Astrocyte (in vitro differentiated cells and primary cell): ENCODE measurements around the gene WWC2.

Experiments
- CTCF ChIP-seq: IDR thresholded peaks from 2 replicates; pipeline ENCODE4 v1.5.1; 2011; ENCODE audit warnings: low read depth, mild to moderate bottlenecking, inconsistent platforms, low read length, moderate library complexity; ENCODE audit not compliant: insufficient read depth
- EZH2 ChIP-seq: IDR thresholded peaks from 2 replicates; pipeline ENCODE4 v1.6.1; 2012; ENCODE audit warnings: mild to moderate bottlenecking, low read length, inconsistent platforms; ENCODE audit not compliant: insufficient read depth

DNA sequence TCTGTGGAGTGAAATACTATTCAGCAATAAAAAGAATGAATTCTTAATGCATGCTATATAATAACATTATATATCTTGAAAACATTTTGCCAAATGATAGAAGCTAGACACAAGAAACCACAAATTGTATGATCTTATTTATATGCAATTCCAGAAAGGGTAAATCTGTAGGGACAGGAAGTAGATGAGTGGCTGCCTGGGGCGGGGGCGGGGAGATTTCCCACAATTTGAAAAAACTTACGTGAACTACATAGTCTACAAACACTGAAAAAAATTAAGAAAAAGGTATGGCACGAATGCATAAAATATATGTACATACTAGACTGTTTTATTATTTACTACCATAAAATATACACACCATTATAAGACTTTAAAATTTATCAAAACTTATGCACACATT lies 81.6 kb downstream of the WWC2 start:
- TF ChIP-seq CTCF (no peak), EZH2 (no peak)
